NCI-H2196 treated with DMSO at 0.1 percent for 48 hours (cell line): Measurements from ENCODE around the gene FOXD1.
"Not testable (repeated sequence)": the region's sequence is repeated elsewhere in the genome, so short reads cannot be mapped to it uniquely, and the experiment has no call there.

Experiments used
- DNase-seq: peaks from one replicate; lab custom pipeline; 2025; ENCODE audit not compliant: unreplicated experiment; lab: John Stamatoyannopoulos, UW

FOXD1 gene

GRCh38 chr5:73448463-73449136 is at the start of gene FOXD1:
Gene FOXD1 (minus strand): TSS chr5:73448777. CDS start chr5:73448362, 415 bp downstream.
- peak; percentile 75 for DNase-seq

GRCh38 chr5:73497497-73498056 is 49.0 kb upstream of the FOXD1 start:
- DNase-seq, result no peak

- peak; percentile 17 for DNase-seq
These were observed 48.4 kb upstream of the FOXD1 start for GRCh38 chr5:73496984-73497457.

- DNase-seq, result no peak
These were observed 47.3 kb upstream of the FOXD1 start for GRCh38 chr5:73495772-73496335.

- DNase-seq, result no peak
These were observed 46.1 kb upstream of the FOXD1 start for GRCh38 chr5:73494721-73495120.

GRCh38 chr5:73493421-73493820 is 44.8 kb upstream of the FOXD1 start:
- no peak for DNase-seq

GRCh38 chr5:73491155-73491554 is 42.6 kb upstream of the FOXD1 start:
- no peak for DNase-seq

- DNase-seq, result no peak
These were observed 41.5 kb upstream of the FOXD1 start for GRCh38 chr5:73490088-73490487.

- no peak for DNase-seq
These were observed 40.2 kb upstream of the FOXD1 start for GRCh38 chr5:73488806-73489205.

GRCh38 chr5:73487815-73488214 is 39.2 kb upstream of the FOXD1 start:
- DNase-seq, result no peak

- DNase-seq, result not testable (repeated sequence)
These were observed 38.7 kb upstream of the FOXD1 start for GRCh38 chr5:73487257-73487656.

- no peak for DNase-seq
These were observed 37.7 kb upstream of the FOXD1 start for GRCh38 chr5:73486119-73486899.

- DNase-seq, result no peak
These were observed 37.1 kb upstream of the FOXD1 start for GRCh38 chr5:73485715-73486114.

- DNase-seq, result no peak
These were observed 35.9 kb upstream of the FOXD1 start for GRCh38 chr5:73484511-73484910.

GRCh38 chr5:73483676-73484075 is 35.1 kb upstream of the FOXD1 start:
- DNase-seq, result no peak

- DNase-seq, result peak; percentile 46
These were observed 34.0 kb upstream of the FOXD1 start for GRCh38 chr5:73482383-73483136.

- no peak for DNase-seq
These were observed 31.9 kb upstream of the FOXD1 start for GRCh38 chr5:73480500-73480899.

GRCh38 chr5:73472116-73472515 is 23.5 kb upstream of the FOXD1 start:
- DNase-seq, result no peak

- DNase-seq, result no peak
These were observed 23.1 kb upstream of the FOXD1 start for GRCh38 chr5:73471654-73472053.

- DNase-seq, result no peak
These were observed 21.3 kb upstream of the FOXD1 start for GRCh38 chr5:73469878-73470277.

- DNase-seq, result not testable (repeated sequence)
These were observed 20.1 kb upstream of the FOXD1 start for GRCh38 chr5:73468638-73469037.
